Right ventricle myocardium inferior (tissue), 1 donor: ENCODE measurements around the gene GNAI2. TPM values are rescaled to one million over a fixed set of nuclear protein-coding genes. Genes with fewer than 3 reads are reported as not detected.

Experiments used
- ATAC-seq: fragments of 200-7000 bp; cut with Tn5 transposase; one replicate; pipeline ENCODE4 v1.9.1; 2020; ENCODE audit warnings: mild to moderate bottlenecking, moderate library complexity
- DNase-seq: peaks from one replicate; pipeline ENCODE4 v3.0.0; 2021; ENCODE audit errors: missing footprints
- intact Hi-C: fragments of 100-400 bp; cut with DNase I; formaldehyde crosslinking; loops from one replicate; pipeline ENCODE4 v1.11.0; 2022
- microRNA-seq: library from miRNA; unstranded; fragments of <30 nt; microRNA quantifications from one replicate; pipeline ENCODE4 v1.2.0, GENCODE V29; 2020
- total RNA-seq: library from RNA; stranded (reverse); fragmentation: NEBNext Ultra II Directional; extraction: Animal tissue kit (Norgen Biotek cat#: 25700); gene quantifications from one replicate; pipeline ENCODE4 v1.2.1, GENCODE V29; 2021
- donor health status: DM: no; HTN: yes; CAD: no; lungs with severe emphysema.

Gene GNAI2
- total RNA-seq, 1 donor from 2014 or later, result 153 TPM

DNA sequence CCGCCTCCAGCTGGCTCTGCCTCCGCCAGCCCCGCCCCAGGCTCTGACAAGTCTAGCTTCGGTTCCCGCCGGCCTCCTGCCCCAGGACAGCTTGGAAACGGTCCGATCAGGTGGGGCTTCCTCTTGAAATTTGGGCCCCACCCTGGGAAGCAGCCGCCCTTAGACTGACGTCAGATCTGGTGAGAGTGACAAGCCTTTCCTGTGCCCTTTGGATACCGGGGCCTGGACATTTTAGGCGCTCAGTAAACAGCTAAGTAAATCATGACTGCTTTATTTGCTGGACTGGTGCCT is 63.6 kb downstream of the GNAI2 start:
- intact Hi-C loops, result loop anchor here (1.0 kb wide), 1 partner anchor 22 kb away; no protein-coding TSS in a partner anchor
- DNase-seq (no peak), ATAC-seq (no peak)

- DNase-seq, result no peak
- peak; percentile 3 for ATAC-seq
- intact Hi-C loops, result loop anchor here (1.0 kb wide), 1 partner anchor 21 kb away; no protein-coding TSS in a partner anchor
These were observed 64.1 kb downstream of the GNAI2 start for GRCh38 chr3:50299929-50300680.

- intact Hi-C loops, result no loop called here
- DNase-seq (no peak), ATAC-seq (no peak)
These were observed 64.8 kb downstream of the GNAI2 start for GRCh38 chr3:50300681-50301254.

DNA sequence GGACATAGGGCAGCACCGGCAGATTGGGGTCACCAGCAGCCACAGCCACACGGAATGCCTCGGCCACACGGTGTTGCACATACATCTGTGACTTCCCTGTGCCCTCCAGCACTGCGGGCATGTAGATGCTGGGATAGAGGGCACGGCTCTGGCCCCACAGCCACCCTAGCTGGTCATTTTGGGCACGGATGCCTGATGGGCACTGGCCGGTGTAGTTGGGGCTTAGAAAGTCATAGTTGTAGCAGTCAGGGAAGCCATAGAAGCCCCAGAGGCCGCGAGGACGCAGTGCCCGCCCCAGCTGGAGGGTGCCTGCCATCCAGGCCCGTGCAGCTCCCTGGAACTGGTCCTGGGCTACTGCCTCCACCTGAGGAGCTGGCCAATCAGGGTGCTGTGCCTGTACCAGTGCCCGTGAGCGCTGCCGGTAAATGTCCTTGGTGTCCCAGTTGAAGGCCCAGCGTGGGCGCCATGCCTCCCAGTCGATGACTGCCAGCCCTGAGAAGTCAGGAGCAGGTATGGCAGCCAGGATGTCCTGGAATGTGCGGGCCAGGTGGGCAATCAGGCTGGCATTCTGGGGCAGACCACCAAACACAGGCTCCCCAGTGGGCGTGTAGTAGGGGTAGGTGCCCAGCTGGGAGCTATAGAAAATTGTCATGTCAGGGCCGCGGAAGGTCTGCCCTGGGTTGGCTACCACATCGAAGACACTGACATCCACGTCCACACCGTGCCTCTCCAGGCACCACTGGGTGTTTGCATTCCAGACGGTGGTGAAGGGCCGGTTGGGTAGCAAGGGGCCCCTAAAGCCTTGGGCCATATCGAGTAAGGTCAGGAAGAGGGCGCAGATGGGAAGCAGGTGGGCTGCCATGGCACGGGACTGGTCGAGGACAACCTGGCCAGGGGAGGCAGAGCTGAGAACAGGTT is 66.3 kb downstream of the GNAI2 start:
- no peak for ATAC-seq
- intact Hi-C loops, result loop anchor here (1.0 kb wide), 1 partner anchor 19 kb away; no protein-coding TSS in a partner anchor
- DNase-seq, result no peak

DNA sequence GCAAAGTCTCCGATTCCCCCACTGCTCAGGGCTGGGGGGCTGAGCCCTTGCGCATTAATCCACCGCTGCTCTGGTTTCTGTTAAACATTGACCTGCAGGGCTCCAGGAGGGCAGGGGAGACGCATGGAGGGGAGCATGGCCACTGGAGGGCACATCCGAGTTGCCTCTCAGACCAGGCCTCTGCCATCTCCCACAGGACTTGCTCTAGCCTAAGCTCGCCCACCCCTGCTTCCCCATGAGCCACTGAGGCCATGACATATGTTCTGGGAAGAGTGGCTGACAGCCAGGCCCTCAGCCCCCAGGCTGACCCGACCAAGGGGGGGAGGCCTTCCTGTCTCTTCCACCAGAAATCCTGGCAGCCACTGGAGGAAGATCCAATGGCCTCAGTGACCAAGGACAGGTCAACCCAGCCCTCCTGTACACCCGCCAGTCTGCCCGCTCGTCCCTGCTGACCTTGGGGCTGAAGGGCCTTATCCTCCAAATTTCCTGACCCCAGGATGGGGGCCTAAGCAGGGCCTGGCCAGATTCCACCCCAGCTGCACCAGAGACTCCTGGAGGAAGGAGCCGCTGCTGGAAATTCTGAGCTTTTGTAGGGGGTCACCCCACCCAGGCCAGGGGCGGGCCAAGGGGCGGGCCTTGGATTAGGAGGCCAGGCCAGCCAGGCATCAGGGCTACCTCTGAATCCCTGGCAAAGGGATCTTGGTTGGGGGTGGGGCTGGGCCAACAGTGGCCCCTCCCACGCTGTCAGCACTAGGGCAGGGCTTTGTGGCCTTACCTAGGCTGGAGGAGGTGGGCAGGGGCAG is 67.2 kb downstream of the GNAI2 start, which contains the start of gene HYAL1:
Gene HYAL1, minus strand, starts transcription at position 562 of the 803 bp plus-strand sequence. CDS start 618 bp downstream, outside the sequence.
- peak; percentile 40 for ATAC-seq
- peak; percentile 90 for DNase-seq
- intact Hi-C loops, result loop anchor here (1.0 kb wide), 1 partner anchor 18 kb away; no protein-coding TSS in a partner anchor

DNA sequence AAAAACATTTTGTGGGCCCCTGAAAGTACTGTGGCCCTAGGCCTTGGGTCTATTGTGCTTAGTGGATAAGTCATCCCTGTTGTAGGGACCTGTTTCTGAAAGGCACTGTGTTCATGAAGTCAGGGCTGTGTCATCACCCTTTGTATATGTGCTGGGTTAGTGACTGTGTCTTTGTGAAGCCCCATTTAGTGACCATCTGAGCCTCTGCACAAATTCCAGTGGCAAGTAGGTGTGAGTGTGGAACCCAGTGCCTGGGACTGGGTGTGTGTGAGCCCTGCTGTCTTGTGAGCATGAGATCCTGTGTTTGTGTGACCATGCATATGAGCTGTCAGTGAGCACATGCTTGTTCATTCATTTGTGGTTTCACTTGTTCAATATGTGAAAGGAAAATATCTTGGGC is 68.6 kb downstream of the GNAI2 start:
- intact Hi-C loops, result no loop called here
- ATAC-seq (no peak), DNase-seq (no peak)

Small RNAs within 50 kb of the gene (microRNA-seq; reads per million reads assigned to microRNA genes)
- not detected for gene MIR5787

Other genes starting within 250 kb of the GNAI2 start
- gene RBM5, start 147.3 kb upstream of the GNAI2 start, total RNA-seq, result 66.5 TPM
- gene SEMA3F, start 80.9 kb upstream of the GNAI2 start, total RNA-seq, result 12.3 TPM
- gene GNAT1, start 44.6 kb upstream of the GNAI2 start, total RNA-seq, result not detected
- 10.3 TPM for gene SLC38A3, start 30.9 kb upstream of the GNAI2 start, total RNA-seq
- 19.8 TPM for gene SEMA3B, start 32.9 kb downstream of the GNAI2 start, total RNA-seq
- gene LSMEM2, start 42.9 kb downstream of the GNAI2 start, total RNA-seq, result 29.8 TPM
- gene IFRD2, start 56.2 kb downstream of the GNAI2 start, total RNA-seq, result 69.4 TPM
- gene HYAL3, start 63.2 kb downstream of the GNAI2 start, total RNA-seq, result 1.4 TPM
- 5.8 TPM for gene NAA80, start 63.2 kb downstream of the GNAI2 start, total RNA-seq
- gene HYAL1, start 67.4 kb downstream of the GNAI2 start, total RNA-seq, result 70.1 TPM
- 39.0 TPM for gene HYAL2, start 86.5 kb downstream of the GNAI2 start, total RNA-seq
- gene TUSC2, start 92.0 kb downstream of the GNAI2 start, total RNA-seq, result 32.8 TPM
- 14.7 TPM for gene RASSF1, start 104.6 kb downstream of the GNAI2 start, total RNA-seq
- not detected for gene ZMYND10, start 109.5 kb downstream of the GNAI2 start, total RNA-seq
- 16.7 TPM for gene NPRL2, start 114.6 kb downstream of the GNAI2 start, total RNA-seq
- gene CYB561D2, start 114.7 kb downstream of the GNAI2 start, total RNA-seq, result 6.3 TPM
- 26.4 TPM for gene TMEM115, start 123.3 kb downstream of the GNAI2 start, total RNA-seq